Stimulated activated naive CD4-positive, alpha-beta T cell treated with Interleukin-2 at 50 U/mL for 16 hours (primary cell): Measurements from ENCODE around the gene COG5.

ENCODE experiments used
- DNase-seq: peaks from one replicate; lab custom pipeline; 2025; lab: John Stamatoyannopoulos, UW

COG5 gene

DNA sequence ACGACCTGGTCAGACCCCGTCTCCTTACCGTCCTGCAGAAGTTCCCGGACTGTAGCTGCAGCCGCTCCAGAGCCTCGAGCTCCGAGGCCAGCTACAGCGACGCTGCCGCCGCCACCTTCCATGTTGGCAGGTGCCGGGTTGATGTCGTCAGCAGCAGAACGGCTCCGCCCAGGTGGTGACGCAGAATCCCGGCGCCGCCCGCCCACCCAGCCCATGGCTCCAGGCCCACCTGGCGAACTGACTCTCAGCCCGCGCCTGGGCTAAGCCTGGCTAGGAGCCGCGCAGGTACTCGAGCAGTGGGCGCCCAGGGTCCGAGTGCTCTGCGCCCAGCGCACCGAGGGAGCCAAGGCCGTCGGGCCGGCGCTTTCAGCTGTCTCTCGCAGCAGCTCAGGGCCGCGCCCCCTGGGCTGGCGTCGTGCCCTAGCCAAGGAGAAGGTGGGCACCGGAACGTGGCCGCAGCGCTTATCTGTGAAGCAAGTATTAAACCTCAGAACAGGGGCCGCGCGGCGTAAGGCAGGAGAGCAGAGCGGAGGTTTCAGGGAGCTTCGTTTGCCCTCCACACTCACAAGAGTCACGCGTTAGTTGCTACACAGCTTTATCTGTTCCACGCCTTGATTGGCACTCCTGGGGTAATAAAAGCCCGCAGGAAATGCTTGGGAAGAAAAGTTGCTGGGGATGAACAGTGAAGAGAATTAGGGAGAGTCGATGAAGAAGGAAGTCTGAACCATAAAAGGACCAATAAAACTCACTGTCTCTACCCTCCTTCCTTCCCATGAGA lies at the start of gene COG5, which contains the start of gene DUS4L:
COG5 (minus strand) TSS at position 146 of the 778 bp plus-strand sequence; CDS start at position 122, 24 bp downstream.
DUS4L (plus strand) TSS at position 197 of the 778 bp plus-strand sequence. CDS start 3,100 bp downstream, outside the sequence.
- DNase-seq = peak; percentile 83

DNA sequence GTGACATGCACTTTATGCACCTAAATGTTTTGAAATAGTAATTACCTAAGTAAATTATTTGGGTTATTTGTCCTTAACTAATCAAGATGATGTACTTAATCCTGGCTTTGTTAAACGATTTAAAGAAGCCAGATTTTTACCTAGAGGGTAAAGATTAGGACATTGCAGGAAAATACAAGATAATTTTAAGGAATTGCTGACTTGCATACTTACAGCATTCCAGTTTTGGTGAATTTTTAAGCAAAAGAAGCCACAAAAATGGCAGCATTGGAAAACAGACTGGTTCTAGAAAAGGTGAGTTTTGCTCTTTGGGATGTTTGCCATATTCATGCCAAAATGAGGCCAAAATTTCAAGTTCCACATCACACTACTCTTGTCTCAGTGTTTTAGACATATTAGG lies 49.7 kb upstream of the COG5 start:
- DNase-seq = no peak

DNA sequence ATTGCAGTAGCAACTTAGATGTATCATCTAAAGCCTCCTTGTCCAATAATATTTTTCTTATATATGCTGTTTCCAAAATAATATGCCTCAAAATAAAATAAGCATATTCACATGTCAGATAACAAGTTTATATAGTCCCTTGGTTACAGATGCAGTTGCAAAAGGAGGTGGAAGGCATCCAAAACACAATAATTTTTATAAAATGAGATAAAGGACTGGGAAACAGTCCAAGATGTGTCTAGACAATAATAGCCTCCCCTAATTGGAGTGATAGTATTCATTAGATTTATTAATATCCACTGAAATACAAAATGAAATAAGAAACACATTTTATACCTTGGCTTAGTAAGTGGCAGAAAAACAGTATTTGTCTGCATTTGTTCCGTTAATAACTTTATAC lies 46.6 kb upstream of the COG5 start:
- DNase-seq = no peak

DNA sequence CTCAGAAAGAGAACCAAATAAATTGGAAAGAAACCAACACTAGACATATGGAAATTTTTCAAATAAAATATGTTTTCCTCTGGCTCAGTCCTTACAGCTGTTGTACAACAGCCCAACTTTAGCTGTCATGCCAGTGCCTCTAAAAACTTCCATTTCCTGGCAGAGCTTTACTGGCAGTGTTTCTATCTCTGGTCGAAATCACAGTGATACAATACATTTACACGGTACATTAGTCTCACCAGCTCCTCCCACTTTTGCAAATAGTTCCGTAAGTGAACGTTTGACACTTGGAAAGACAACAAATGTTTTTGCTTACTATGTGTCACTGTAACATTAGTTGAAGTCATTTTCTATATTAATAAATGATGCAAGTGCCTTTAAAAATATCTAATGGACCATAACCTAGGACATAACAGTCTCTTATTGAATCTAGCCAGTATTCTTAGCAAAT lies 46.1 kb upstream of the COG5 start:
- DNase-seq = no peak

DNA sequence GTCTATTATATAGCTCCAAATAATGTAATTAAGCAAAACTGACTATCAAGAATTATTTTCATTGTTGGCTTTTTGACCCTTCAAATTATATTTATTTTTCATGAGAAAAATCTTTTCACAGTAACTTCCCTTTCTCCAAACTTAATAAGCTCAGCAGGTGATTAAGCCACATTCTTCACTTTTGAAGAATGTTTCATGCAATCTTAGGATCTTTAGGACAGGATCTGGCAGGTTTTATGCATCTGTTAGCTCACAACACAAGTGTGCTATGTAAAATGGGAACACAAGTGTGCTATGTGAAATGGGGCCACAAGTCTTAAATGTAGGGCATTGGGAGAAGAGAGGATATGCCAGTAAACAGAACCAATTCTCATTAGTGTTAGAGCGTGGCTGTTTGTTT lies 42.6 kb upstream of the COG5 start:
- no peak for DNase-seq

DNA sequence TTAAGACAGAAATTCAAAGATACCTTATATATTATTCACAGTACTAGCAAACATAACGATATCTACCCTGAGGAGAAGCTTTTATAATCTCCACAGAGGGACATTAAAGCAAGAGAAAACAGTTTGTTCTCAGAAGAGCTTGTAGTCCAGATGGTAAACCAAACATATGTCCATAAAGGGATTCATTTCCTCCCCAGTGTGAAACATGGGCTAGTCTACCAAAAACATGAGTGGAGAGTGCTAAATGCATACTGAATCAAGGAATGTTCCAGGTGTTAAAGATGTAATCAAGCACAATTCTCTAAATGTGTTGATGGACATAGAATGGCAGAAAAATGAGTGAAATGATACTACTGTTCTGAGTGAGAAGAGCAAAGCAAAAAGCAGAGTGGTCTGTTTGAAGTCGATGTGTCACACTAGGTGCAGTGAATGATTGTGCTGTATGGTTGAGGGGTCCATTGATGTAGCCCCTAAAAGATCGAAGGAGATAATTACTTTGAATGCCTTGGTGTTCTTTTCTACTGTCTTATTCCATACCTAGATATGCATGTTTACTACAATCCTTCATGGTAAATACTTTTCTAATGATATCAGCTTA lies 41.6 kb upstream of the COG5 start:
- DNase-seq = no peak

DNA sequence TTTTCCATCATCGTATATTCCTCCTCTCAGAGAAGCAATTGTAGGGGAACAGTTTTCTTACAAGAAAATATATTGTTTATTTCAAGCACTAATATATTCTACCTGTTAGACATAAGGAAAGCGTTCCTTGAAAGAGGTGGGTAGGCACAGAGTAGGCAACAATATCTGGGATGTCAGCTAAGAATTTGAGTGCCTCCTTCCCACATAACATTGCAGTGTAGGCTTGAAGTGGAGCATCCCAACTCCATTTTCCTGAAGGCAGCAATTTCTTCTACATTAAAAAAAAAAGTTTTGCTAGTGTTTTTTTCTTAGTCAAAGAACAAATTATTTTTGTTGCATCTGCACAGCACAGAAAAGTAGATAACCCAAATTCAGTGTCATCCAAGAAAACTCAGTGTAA lies 37.1 kb upstream of the COG5 start:
- DNase-seq = no peak

DNA sequence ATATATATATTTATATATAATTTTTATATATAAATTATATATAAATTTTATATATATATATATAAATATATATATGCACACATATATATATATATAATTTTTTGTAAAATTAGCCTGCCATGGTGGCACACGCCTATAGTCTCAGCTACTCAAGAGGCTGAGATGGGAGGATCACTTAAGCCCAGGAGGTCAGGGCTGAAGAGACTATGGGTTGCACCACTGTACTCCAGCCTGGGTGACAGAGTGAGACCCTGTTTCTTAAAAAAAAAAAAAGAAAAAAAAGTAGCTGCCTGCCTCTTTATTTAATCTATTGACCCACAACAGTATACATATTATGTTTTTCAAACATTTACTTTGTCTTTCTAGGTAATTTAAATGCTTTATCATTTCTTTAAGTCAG lies 35.5 kb upstream of the COG5 start:
- DNase-seq = no peak

DNA sequence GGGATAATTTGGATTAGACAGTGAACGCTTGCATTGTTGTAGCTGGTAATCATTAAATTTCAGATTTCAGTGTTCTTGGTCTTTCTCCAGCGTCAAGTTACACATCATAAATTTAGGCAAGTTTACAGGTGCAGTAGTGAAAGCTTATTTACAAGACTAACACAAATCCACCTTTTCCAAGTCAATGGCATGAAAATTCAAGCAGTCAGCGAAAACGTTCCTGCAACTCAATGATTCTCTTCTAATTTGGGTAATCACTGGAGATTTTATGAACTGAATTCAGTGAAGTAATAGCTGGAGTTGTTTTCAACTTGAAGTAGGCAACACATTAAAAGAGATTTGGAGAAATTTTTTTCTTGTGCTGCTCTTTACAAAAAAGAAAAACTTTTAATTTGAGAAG lies 34.2 kb upstream of the COG5 start:
- no peak for DNase-seq

DNA sequence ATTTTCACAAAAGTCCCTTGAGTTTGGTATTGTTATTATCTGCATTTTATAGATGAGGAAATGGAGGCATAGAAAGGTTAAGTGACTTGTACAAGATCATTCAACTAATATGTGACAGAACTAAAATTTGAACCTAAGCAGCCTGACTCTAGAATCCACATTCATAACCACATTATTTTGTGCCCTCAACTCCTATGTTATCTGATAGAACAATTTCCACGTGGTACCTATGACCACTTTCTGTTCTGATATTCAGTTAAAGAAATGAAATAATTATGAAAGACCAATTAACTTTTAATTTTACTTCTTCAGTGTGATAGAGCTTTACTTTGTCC lies 33.8 kb upstream of the COG5 start:
- DNase-seq = no peak

DNA sequence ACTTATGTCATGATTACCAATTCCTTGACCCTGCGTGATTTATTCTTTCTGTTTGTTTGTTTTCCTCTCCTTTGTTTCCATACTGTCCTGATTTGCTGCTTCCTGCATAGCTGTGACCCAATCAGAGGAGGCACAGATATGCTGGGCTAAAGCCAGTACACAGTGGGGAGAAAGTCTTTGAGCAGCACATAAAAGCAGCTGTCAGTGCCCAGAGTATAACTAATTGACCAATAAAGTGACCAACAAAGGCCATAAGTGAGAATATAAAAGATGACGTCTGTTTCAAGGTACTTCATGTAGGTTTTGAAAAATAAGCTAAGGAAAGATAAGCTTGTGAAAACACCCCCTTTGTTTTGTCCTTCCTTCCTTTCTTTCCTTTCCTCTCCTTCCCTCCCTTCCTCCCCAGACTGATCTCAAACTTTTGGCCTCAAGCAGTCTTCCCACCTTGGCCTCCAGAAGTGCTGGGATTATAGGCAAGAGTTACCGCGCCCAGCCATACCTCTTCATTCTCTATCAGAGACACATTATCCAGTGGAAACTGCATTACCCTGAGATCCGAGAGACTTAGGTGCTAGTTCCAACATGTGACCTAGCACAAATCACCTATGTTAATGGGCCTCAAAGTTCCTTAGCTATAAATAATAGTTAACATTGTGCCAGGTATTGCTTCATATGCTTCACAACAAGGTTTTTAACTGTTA lies 33.3 kb upstream of the COG5 start:
- no peak for DNase-seq

DNA sequence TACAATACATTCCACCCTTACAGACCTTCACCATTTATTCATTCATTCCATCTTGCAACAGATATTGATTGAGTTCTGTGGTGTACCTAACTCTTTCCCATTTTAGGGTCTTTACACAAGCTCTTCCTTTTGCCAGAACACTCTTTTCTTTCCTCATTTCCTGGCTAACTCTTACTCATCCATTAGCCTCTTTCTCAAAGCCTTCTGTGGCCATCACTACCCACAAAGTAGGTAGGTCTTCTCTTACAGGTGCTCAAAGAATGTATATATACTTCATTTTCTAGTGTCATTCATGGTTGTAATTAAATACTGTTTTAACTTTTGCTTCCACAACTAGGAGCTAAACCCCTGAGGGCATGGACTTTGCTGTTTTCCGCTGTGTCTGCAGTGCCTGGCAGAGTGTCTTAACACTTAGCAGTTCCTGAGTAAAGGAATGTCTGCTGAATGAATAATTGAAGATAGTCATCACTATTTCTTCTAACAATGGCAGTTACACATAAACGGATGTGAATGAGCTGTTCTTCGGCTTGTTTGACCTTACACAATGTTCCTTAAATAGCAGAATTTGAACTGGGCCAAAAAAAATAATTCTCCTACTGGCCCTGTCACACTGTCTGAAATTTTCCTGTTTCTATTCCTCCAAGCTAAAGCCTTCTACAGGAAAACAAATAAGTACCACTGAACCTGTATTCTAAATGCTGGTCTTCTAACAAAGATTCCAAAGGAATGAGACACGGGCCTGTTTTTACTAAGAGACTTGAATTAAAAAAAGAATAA lies 31.4 kb upstream of the COG5 start:
- no peak for DNase-seq

DNA sequence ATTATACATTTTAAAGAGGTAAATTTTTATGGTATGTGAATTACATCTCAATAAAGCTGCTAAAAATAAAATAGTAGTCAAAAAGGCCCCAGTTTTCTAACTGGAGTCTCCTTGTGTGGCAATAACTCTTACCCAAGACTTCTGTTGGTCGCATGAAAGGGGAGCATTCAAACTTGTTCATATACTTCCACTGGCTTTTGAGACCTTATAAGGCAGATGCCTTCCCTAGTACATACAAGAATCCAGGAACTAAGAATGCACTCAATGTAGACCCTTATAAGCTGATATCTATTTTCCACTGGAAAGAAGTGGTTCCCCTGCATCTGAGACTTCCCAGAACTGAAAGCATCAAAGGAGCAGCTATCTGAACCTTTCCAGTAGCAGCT lies 29.3 kb upstream of the COG5 start:
- DNase-seq = no peak

DNA sequence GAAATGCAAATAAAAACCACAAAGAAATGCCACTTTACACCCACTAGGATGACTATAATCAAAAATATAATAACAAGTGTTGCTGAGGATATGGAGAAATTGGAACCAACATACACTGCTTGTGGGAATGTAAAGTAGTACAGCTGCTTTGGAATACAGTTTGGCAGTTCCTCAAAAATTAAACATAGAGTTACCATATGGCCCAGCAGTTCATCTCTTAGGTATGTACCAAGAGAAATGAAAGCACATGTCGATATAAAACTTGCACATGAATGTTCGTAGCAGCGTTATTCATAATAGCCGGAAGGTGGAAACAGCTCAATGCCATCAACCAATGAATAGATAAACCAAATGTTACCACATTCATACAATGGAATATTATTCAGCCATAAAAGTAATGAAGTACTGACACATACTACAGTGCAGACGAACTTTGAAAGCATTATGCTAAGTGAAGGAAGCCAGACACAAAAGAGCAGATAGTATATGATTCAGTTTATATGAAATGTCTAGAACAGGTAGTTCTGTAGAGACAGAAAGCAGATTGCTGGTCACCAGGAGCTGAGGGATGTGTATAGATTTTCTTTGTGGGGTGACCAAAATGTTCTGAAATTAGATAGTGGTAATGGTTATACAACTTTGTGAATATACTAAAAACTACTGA lies 28.8 kb upstream of the COG5 start:
- no peak for DNase-seq

DNA sequence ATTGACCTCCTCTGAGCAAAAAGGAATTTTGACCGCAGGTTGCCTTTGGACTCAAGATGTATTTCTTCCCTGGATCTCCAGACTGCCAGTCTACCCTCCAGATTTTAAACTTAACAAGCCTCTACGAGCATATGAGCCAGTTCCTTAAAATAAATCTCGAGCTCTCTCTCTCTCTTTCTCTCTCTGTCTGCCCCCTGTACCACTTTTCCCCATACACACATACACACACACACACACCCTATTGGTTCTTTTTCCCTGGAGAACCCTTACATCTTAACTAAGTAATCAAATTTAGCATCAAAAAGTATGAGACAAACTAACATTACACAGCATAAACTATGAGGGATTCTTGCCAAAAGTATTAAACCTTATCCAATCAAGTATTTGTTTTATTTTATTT lies 27.7 kb upstream of the COG5 start:
- no peak for DNase-seq

DNA sequence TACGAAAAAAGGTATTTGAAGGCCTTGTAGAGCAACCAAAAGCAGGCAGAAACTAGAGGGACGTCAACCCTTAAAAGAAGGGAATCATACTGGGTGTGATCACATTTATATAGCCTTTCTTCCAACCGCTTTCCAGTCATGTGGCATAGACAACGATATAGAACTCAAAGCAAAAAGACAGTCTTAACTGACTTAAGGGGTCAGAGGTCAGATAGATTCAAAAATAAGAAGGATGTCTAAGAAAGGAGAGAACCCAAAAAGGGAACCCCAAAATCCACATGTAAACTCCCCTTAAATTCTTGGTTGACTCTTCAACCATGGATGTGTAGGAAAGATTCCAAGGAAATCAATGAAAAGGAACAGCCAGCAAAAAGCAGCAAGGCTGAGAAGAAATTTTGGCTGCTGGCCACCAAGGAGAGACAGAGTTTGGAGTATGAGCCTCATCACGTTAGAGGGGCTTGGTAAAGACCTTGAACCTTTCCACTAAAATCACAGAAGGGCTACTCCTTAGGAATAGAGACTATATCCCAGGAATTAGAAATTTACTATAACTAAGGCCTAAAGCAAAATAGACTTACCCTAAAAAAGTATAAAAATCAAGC lies 24.9 kb upstream of the COG5 start:
- no peak for DNase-seq

DNA sequence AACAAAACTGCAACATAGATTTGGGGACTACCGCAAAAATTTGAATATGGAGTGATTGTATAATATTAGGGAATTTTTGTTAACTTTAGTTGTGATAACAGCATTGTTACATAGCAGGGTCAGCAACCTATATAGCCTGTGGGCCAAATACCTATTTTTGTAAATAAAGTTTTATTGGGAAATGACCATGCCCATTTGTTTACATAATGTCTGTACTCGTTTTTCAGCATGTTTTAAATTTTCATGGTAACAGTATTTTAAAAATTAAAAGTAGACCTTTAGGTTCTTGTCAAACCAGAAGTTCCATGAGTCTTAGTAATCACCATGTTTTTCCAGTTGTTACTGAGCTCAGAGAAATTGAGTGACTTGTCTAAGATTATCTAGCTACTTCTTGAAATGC lies 21.0 kb upstream of the COG5 start:
- no peak for DNase-seq

DNA sequence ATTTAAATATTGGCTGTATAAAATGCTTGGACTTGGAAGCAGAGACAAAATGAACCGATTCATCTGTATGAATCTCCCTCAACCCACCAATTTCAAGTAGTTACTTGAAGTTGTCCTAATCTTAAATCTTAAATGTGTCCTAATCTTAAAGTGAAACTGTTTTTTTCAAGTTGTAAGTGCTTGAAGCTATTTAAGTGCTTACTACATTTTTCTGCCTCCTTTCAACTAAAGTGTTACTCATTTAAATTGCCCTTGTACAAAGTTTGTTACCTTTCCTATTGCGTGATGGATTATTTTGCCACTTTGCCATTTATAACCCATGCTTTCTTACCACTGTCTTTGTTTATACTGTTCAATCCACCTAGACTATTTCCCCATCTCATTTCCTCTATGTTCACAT lies 19.2 kb upstream of the COG5 start:
- no peak for DNase-seq

DNA sequence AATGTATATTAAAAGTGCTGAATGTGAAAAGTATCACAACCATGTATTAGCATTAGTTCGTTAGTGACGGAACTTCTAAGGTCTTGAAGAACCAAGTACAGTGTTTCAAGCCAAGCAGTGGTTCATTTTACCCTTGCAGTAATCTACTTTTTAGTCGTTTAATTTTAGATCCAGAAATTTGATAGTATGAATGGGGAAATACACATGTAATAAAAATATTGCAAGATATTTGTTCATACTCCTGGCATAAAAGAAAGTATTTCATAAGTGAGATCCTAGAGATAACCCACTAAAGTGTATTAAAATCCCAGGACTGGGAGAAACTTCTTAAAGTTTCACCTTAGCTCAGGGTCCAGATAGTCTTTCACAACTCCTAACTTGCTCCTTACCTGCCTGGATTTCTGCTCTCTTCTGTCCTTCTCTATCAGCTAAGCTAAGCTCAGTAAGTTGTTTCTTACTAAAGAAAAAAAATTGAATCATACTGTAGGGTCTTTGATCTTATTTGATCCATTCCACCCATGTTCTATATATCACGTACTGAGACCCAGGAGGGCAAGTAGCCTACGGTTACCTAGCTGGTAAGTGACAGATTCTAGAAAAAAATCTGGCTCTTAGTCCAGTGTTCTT lies 17.8 kb upstream of the COG5 start:
- DNase-seq = no peak

DNA sequence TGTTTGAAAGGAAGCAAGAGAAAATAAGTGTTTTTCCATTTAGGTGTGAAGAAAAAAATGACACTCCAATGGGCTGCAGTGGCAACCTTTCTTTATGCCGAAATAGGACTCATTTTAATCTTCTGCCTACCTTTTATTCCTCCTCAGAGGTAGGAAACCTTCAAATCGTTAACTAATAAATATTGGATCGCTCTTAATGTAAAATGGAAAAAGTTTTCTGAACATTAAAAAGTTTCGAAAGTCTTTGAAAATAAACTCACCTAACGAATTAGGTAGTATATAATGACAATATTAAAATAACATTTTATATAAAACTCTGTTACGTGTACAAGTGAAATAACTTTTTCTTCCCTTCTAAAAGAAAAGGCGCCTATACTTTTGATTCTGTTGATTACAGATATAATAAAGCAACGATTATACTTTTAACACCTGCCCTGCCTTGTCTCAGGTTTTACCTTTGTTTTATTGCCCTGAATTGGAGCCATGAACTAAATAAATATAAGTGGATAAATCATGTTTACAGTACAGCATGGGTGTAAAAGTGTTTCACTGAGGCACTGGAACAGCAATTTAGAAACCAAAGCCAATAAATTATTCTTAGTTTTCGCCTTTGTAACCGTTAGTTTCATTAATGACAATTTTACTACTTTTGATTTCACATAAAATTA lies 17.1 kb upstream of the COG5 start:
- DNase-seq = no peak
